Trophoblast cell (in vitro differentiated cells and primary cell): ENCODE results near the gene TAOK3.

Experiments
- DNase-seq, 2 donors: peaks; one replicate each; pipeline ENCODE4 v3.0.0-alpha.2; 2016
- H2AFZ ChIP-seq: 2 replicates; pipeline ENCODE4 v1.6.1; 2013; ENCODE audit warnings: low read length, moderate library complexity, mild to moderate bottlenecking; ENCODE audit not compliant: insufficient read depth, poor library complexity
- H2AK5ac ChIP-seq: 2 replicates; pipeline ENCODE4 v1.6.1; 2013; ENCODE audit warnings: mild to moderate bottlenecking, low read length
- H2BK120ac ChIP-seq: 2 replicates; pipeline ENCODE4 v1.6.1; 2013; ENCODE audit warnings: low read length, mild to moderate bottlenecking, moderate library complexity; ENCODE audit not compliant: insufficient read depth, poor library complexity
- H2BK12ac ChIP-seq: 2 replicates; pipeline ENCODE4 v1.6.1; 2013; ENCODE audit warnings: mild to moderate bottlenecking, low read length, moderate library complexity
- H2BK5ac ChIP-seq: 2 replicates; pipeline ENCODE4 v1.6.1; 2013; ENCODE audit warnings: low read length, low read depth, moderate library complexity, mild to moderate bottlenecking; ENCODE audit not compliant: poor library complexity
- H3K14ac ChIP-seq: 2 replicates; pipeline ENCODE4 v1.6.1; 2013; ENCODE audit warnings: mild to moderate bottlenecking, low read length
- H3K18ac ChIP-seq: 2 replicates; pipeline ENCODE4 v1.6.1; 2013; ENCODE audit warnings: mild to moderate bottlenecking, low read length
- H3K23ac ChIP-seq: 2 replicates; pipeline ENCODE4 v1.6.1; 2013; ENCODE audit warnings: low read length
- H3K27ac ChIP-seq: 2 replicates; pipeline ENCODE4 v1.5.1; 2013; ENCODE audit warnings: low read depth, mild to moderate bottlenecking, inconsistent platforms, low read length, moderate library complexity
- H3K27me3 ChIP-seq: 2 replicates; pipeline ENCODE4 v1.6.1; 2013; ENCODE audit warnings: inconsistent platforms, mild to moderate bottlenecking, low read length, moderate library complexity; ENCODE audit not compliant: insufficient read depth
- H3K36me3 ChIP-seq, 2 experiments: 1 replicate in 1 of 2; 2 replicates in 1 of 2; pipeline ENCODE4 v1.6.1; 2013; ENCODE audit warnings: low read length in 2 of 2, mild to moderate bottlenecking in 2 of 2, moderate library complexity in 1 of 2; ENCODE audit not compliant: insufficient read depth in 2 of 2, control insufficient read depth in 1 of 2
- H3K4ac ChIP-seq: 2 replicates; pipeline ENCODE4 v1.6.1; 2013; ENCODE audit warnings: low read depth, mild to moderate bottlenecking, low read length, moderate library complexity
- H3K4me1 ChIP-seq, 2 experiments: 1 replicate in 1 of 2; 2 replicates in 1 of 2; pipeline ENCODE4 v1.6.1; 2013; ENCODE audit warnings: low read length in 2 of 2, mild to moderate bottlenecking in 2 of 2, moderate library complexity in 1 of 2; ENCODE audit not compliant: insufficient read depth in 2 of 2, control insufficient read depth in 1 of 2
- H3K4me2 ChIP-seq: 2 replicates; pipeline ENCODE4 v1.6.1; 2013; ENCODE audit warnings: inconsistent platforms, mild to moderate bottlenecking, low read length, moderate library complexity
- H3K4me3 ChIP-seq: 2 replicates; pipeline ENCODE4 v1.5.1; 2013; ENCODE audit warnings: mild to moderate bottlenecking, low read depth, low read length, inconsistent platforms
- H3K79me1 ChIP-seq: one replicate; pipeline ENCODE4 v1.6.1; 2013; ENCODE audit warnings: low read length
- H3K79me2 ChIP-seq: 2 replicates; pipeline ENCODE4 v1.6.1; 2013; ENCODE audit warnings: low read length, mild to moderate bottlenecking; ENCODE audit not compliant: control insufficient read depth, insufficient read depth, poor library complexity
- H3K9ac ChIP-seq: 2 replicates; pipeline ENCODE4 v1.6.1; 2013; ENCODE audit warnings: mild to moderate bottlenecking, low read length
- H3K9me3 ChIP-seq: 2 replicates; pipeline ENCODE4 v1.6.1; 2013; ENCODE audit warnings: low read depth, mild to moderate bottlenecking, control low read depth, inconsistent platforms, low read length; ENCODE audit not compliant: insufficient read depth
- H4K12ac ChIP-seq: 2 replicates; pipeline ENCODE4 v1.6.1; 2013; ENCODE audit warnings: low read depth, mild to moderate bottlenecking, low read length, moderate library complexity
- H4K8ac ChIP-seq: 2 replicates; pipeline ENCODE4 v1.6.1; 2013; ENCODE audit warnings: low read depth, mild to moderate bottlenecking, low read length, moderate library complexity
- H4K91ac ChIP-seq: one replicate; pipeline ENCODE4 v1.6.1; 2013; ENCODE audit warnings: low read depth, mild to moderate bottlenecking, low read length, moderate library complexity
- WGBS: extraction: QIAGEN DNeasy Blood & Tissue Kit; methylation state at CpG from one replicate; pipeline ENCODE4 v1.1.7; 2013; ENCODE audit warnings: missing lambda C conversion rate; ENCODE audit not compliant: insufficient read length, insufficient coverage; ENCODE audit errors: extremely low coverage; 5-methylcytosine and 5-hydroxymethylcytosine counted together

Gene TAOK3

GRCh38 chr12:118337194-118337838 is 35.4 kb downstream of the TAOK3 start:
- H3K36me3 ChIP-seq, result no peaks in the 10 kb centered on the region
- H3K27ac ChIP-seq, result no peak overlapping the region
- no peak overlapping the region for H4K12ac ChIP-seq
- no peak overlapping the region for H2BK12ac ChIP-seq
- H4K8ac ChIP-seq, result no peak overlapping the region
- no peak overlapping the region for H3K4me2 ChIP-seq
- H3K4me3 ChIP-seq, result no peak overlapping the region
- no peaks in the 10 kb centered on the region for H3K27me3 ChIP-seq
- H3K79me1 ChIP-seq, result no peaks in the 10 kb centered on the region
- no peak overlapping the region for H2BK5ac ChIP-seq
- no peak overlapping the region for H3K9ac ChIP-seq
- no peak overlapping the region for H3K18ac ChIP-seq
- no peaks in the 10 kb centered on the region for H3K4me1 ChIP-seq
- no peaks in the 10 kb centered on the region for H3K9me3 ChIP-seq
- H2AK5ac ChIP-seq, result no peak overlapping the region
- H3K23ac ChIP-seq, result no peak overlapping the region
- H3K14ac ChIP-seq, result no peak overlapping the region
- H2BK120ac ChIP-seq, result no peak overlapping the region
- no CpG with 5 or more reads among the region's 6 CpGs for WGBS
- no peak overlapping the region for H4K91ac ChIP-seq
- H2AFZ ChIP-seq, result no peak overlapping the region
- no peaks in the 10 kb centered on the region for H3K79me2 ChIP-seq
- DNase-seq, result no peak
- H3K4ac ChIP-seq, result no peak overlapping the region

- Histone ChIP-seq H2AK5ac (no peak overlapping the region), H3K27ac (no peak overlapping the region), H2AFZ (no peak overlapping the region), H3K9me3 (no peaks in the 10 kb centered on the region), H4K8ac (no peak overlapping the region), H3K4me3 (no peak overlapping the region), H3K9ac (no peak overlapping the region), H2BK120ac (no peak overlapping the region), H3K27me3 (no peaks in the 10 kb centered on the region), H3K4me1 (no peaks in the 10 kb centered on the region), H3K4me2 (no peak overlapping the region), H3K79me2 (no peaks in the 10 kb centered on the region), H3K4ac (no peak overlapping the region), H4K12ac (no peak overlapping the region), H2BK5ac (no peak overlapping the region), H3K36me3 (no peaks in the 10 kb centered on the region), H2BK12ac (no peak overlapping the region), H3K23ac (no peak overlapping the region), H3K79me1 (no peaks in the 10 kb centered on the region), H3K18ac (no peak overlapping the region), H4K91ac (no peak overlapping the region), H3K14ac (no peak overlapping the region)
- no peak for DNase-seq
- no CpG with 5 or more reads among the region's 2 CpGs for WGBS
Observed at GRCh38 chr12:118336123-118336522, 36.6 kb downstream of the TAOK3 start.

- no peak overlapping the region for H2BK5ac ChIP-seq
- H3K4me2 ChIP-seq, result no peak overlapping the region
- no peak overlapping the region for H3K14ac ChIP-seq
- H3K79me2 ChIP-seq, result no peaks in the 10 kb centered on the region
- no peak overlapping the region for H4K91ac ChIP-seq
- no peaks in the 10 kb centered on the region for H3K36me3 ChIP-seq
- no peak overlapping the region for H2BK12ac ChIP-seq
- H3K27me3 ChIP-seq, result no peaks in the 10 kb centered on the region
- H4K12ac ChIP-seq, result no peak overlapping the region
- H3K4ac ChIP-seq, result no peak overlapping the region
- no peak overlapping the region for H3K18ac ChIP-seq
- H4K8ac ChIP-seq, result no peak overlapping the region
- no peak overlapping the region for H3K9ac ChIP-seq
- no peaks in the 10 kb centered on the region for H3K79me1 ChIP-seq
- no peak overlapping the region for H2AK5ac ChIP-seq
- no peak overlapping the region for H3K27ac ChIP-seq
- no peaks in the 10 kb centered on the region for H3K4me1 ChIP-seq
- no peak overlapping the region for H3K4me3 ChIP-seq
- H3K9me3 ChIP-seq, result no peaks in the 10 kb centered on the region
- H2BK120ac ChIP-seq, result no peak overlapping the region
- H3K23ac ChIP-seq, result no peak overlapping the region
- H2AFZ ChIP-seq, result no peak overlapping the region
- no peak for DNase-seq
- WGBS, result no CpG with 5 or more reads among the region's 4 CpGs
Observed at GRCh38 chr12:118334939-118335567, 37.7 kb downstream of the TAOK3 start.

GRCh38 chr12:118334241-118334640 is 38.5 kb downstream of the TAOK3 start:
- Histone ChIP-seq H3K79me1 (no peaks in the 10 kb centered on the region), H2AK5ac (no peak overlapping the region), H3K79me2 (no peaks in the 10 kb centered on the region), H3K4me1 (no peaks in the 10 kb centered on the region), H4K8ac (no peak overlapping the region), H3K27me3 (no peaks in the 10 kb centered on the region), H4K12ac (no peak overlapping the region), H3K4ac (no peak overlapping the region), H2BK12ac (no peak overlapping the region), H3K4me2 (no peak overlapping the region), H3K23ac (no peak overlapping the region), H3K9me3 (no peaks in the 10 kb centered on the region), H2BK120ac (no peak overlapping the region), H2AFZ (no peak overlapping the region), H4K91ac (no peak overlapping the region), H3K14ac (no peak overlapping the region), H3K36me3 (no peaks in the 10 kb centered on the region), H3K9ac (no peak overlapping the region), H3K27ac (no peak overlapping the region), H3K18ac (no peak overlapping the region), H3K4me3 (no peak overlapping the region), H2BK5ac (no peak overlapping the region)
- WGBS, result no CpG with 5 or more reads among the region's 3 CpGs
- no peak for DNase-seq
